Measurements from ENCODE around the gene NIPAL1. TPM values are rescaled to one million over a fixed set of nuclear protein-coding genes. Genes with fewer than 3 reads are reported as not detected.

The NIPAL1 gene
- total RNA-seq = 6.6 and 9.3 TPM in 2 replicates

GRCh38 chr4:48016141-48017107, at the start of gene NIPAL1, which contains the start of gene CNGA1:
Gene NIPAL1, plus strand, starts transcription at chr4:48016772. Its CDS starts 68 bp downstream, at chr4:48016840.
Gene CNGA1, minus strand, starts transcription at chr4:48016681. Its CDS starts 63,992 bp downstream, at chr4:47952689.
- Histone ChIP-seq H3K36me3 (ENCODE audit: control insufficient read depth, insufficient read depth, low read length) (no peaks in the 10 kb centered on the region), H3K27me3 (ENCODE audit: control insufficient read depth, insufficient read depth, low read length) (no peaks in the 10 kb centered on the region), H3K4me3 (ENCODE audit: low read depth, low read length) (peak within 1 kb of the TSS; percentile 73)
- peak; percentile 61 for TF ChIP-seq CTCF (IDR thresholded peaks at IDR 0.05; ENCODE audit: insufficient read depth, low read length, severe bottlenecking)
- FAIRE-seq (no peak), DNase-seq (ENCODE audit: low read depth) (peak; percentile 77)

GRCh38 chr4:47968847-47969246, 47.7 kb upstream of the NIPAL1 start:
- DNase-seq (ENCODE audit: low read depth) = peak; percentile 39
- FAIRE-seq = no peak
- Histone ChIP-seq H3K36me3 (ENCODE audit: control insufficient read depth, insufficient read depth, low read length) (no peaks in the 10 kb centered on the region), H3K27me3 (ENCODE audit: control insufficient read depth, insufficient read depth, low read length) (no peaks in the 10 kb centered on the region), H3K4me3 (ENCODE audit: low read depth, low read length) (no peak overlapping the region)
- no peak for TF ChIP-seq CTCF (IDR thresholded peaks at IDR 0.05; ENCODE audit: insufficient read depth, low read length, severe bottlenecking)

GRCh38 chr4:47972181-47972580, 44.4 kb upstream of the NIPAL1 start:
- Histone ChIP-seq H3K4me3 (ENCODE audit: low read depth, low read length) (no peak overlapping the region), H3K36me3 (ENCODE audit: control insufficient read depth, insufficient read depth, low read length) (no peaks in the 10 kb centered on the region), H3K27me3 (ENCODE audit: control insufficient read depth, insufficient read depth, low read length) (no peaks in the 10 kb centered on the region)
- DNase-seq (ENCODE audit: low read depth) (no peak), FAIRE-seq (no peak)
- TF ChIP-seq CTCF (IDR thresholded peaks at IDR 0.05; ENCODE audit: insufficient read depth, low read length, severe bottlenecking) = no peak

- H3K4me3 ChIP-seq (ENCODE audit: low read depth, low read length) = no peak overlapping the region
- H3K27me3 ChIP-seq (ENCODE audit: control insufficient read depth, insufficient read depth, low read length) = no peaks in the 10 kb centered on the region
- no peaks in the 10 kb centered on the region for H3K36me3 ChIP-seq (ENCODE audit: control insufficient read depth, insufficient read depth, low read length)
- FAIRE-seq = no peak
- DNase-seq (ENCODE audit: low read depth) = peak; percentile 3
- TF ChIP-seq CTCF (IDR thresholded peaks at IDR 0.05; ENCODE audit: insufficient read depth, low read length, severe bottlenecking) = no peak
Measured at GRCh38 chr4:47972721-47973120, 43.9 kb upstream of the NIPAL1 start.

- no peaks in the 10 kb centered on the region for H3K27me3 ChIP-seq (ENCODE audit: control insufficient read depth, insufficient read depth, low read length)
- FAIRE-seq (no peak), DNase-seq (ENCODE audit: low read depth) (no peak)
- no peaks in the 10 kb centered on the region for H3K36me3 ChIP-seq (ENCODE audit: control insufficient read depth, insufficient read depth, low read length)
- H3K4me3 ChIP-seq (ENCODE audit: low read depth, low read length) = no peak overlapping the region
- TF ChIP-seq CTCF (IDR thresholded peaks at IDR 0.05; ENCODE audit: insufficient read depth, low read length, severe bottlenecking) = no peak
Measured at GRCh38 chr4:47974566-47974965, 42.0 kb upstream of the NIPAL1 start.
